Upper lobe of left lung (tissue), 4 donors: ENCODE results near the gene MLN.

Experiments used
- CTCF ChIP-seq, 6 experiments: fragments of 450-650 bp in 4 of 6; fragments of 200-600 bp in 2 of 6; sonication (generic) in 2 of 6; IDR thresholded peaks; one replicate each; pipeline ENCODE4 v1.5.1; 2016 to 2019; ENCODE audit warnings: antibody characterized with exemption in 6 of 6
- EP300 ChIP-seq, 4 donors: sonication (generic); formaldehyde crosslinking; IDR thresholded peaks; one replicate each; pipeline ENCODE4 v1.5.1; 2017; ENCODE audit warnings: antibody characterized with exemption in 4 of 4, control low read depth in 2 of 4
- POLR2AphosphoS5 ChIP-seq, 2 donors: sonication (generic); formaldehyde crosslinking; IDR thresholded peaks; one replicate each; pipeline ENCODE4 v1.5.1; 2017; ENCODE audit warnings: antibody characterized with exemption in 2 of 2

GRCh38 chr6:33837971-33838665 is 34.3 kb upstream of the MLN start:
- TF ChIP-seq CTCF (IDR thresholded peaks at IDR 0.05) (no peak), POLR2AphosphoS5 (IDR thresholded peaks at IDR 0.05) (no peak), EP300 (IDR thresholded peaks at IDR 0.05) (no peak)
